K562 (cell line): ENCODE measurements around the gene CCNI. TPM values are rescaled to one million over a fixed set of nuclear protein-coding genes. Genes with fewer than 3 reads are reported as not detected.

ENCODE experiments used
- CREB3L1 ChIP-seq: fragments of 450-650 bp; IDR thresholded peaks from 2 replicates; pipeline ENCODE4 v1.6.1; 2014; ENCODE audit warnings: low read depth, mild to moderate bottlenecking, moderate library complexity, borderline replicate concordance
- CREM ChIP-seq: IDR thresholded peaks from 2 replicates; pipeline ENCODE4 v1.6.1; 2014; ENCODE audit warnings: antibody characterized with exemption, low read depth
- DACH1 ChIP-seq: fragments of 450-650 bp; IDR thresholded peaks from 2 replicates; pipeline ENCODE4 v1.6.1; 2018; ENCODE audit not compliant: partially characterized antibody
- DLX4 ChIP-seq: fragments of 250-450 bp; sonication (Bioruptor Pico); IDR thresholded peaks from 2 replicates; pipeline ENCODE4 v1.6.1; 2021; ENCODE audit warnings: mild to moderate bottlenecking
- HDGF ChIP-seq: fragments of 450-650 bp; IDR thresholded peaks from 2 replicates; pipeline ENCODE4 v1.6.1; 2016
- KDM2B ChIP-seq: fragments of 250-450 bp; sonication (Bioruptor Pico); IDR thresholded peaks from 2 replicates; pipeline ENCODE4 v1.8.0; 2021; ENCODE audit warnings: mild to moderate bottlenecking, moderate library complexity
- MTA3 ChIP-seq: fragments of 450-650 bp; formaldehyde crosslinking; IDR thresholded peaks from 2 replicates; pipeline ENCODE4 v1.6.1; 2017; ENCODE audit warnings: mild to moderate bottlenecking, borderline replicate concordance
- TBL1XR1 ChIP-seq, 2 experiments: IDR thresholded peaks; 2 replicates each; pipeline ENCODE4 v1.6.1; 2012; ENCODE audit warnings: improper control_type of control experiment in 2 of 2, low read length in 2 of 2, mild to moderate bottlenecking in 1 of 2
- TEAD2 ChIP-seq: fragments of 450-650 bp; IDR thresholded peaks from 2 replicates; pipeline ENCODE4 v1.6.1; 2016; ENCODE audit warnings: missing genetic modification characterization, control low read depth, missing compliant biosample characterization
- THRAP3 ChIP-seq: fragments of 450-650 bp; IDR thresholded peaks from 2 replicates; pipeline ENCODE4 v1.6.1; 2016; ENCODE audit warnings: mild to moderate bottlenecking, inconsistent platforms, borderline replicate concordance
- ZNF717 ChIP-seq: fragments of 250-450 bp; sonication (Bioruptor Pico); IDR thresholded peaks from 2 replicates; pipeline ENCODE4 v1.5.0; 2021
- polyA plus RNA-seq, 8 experiments: library from polyadenylated mRNA; depleted of rRNA in 4 of 8; stranded (reverse) in 5 of 8; unstranded in 3 of 8; fragments of >200 nt; fragmentation: Nextera tagmentation in 2 of 8; fragmentation: Illumina TruSeq in 1 of 8; extraction: Ambion mirVana in 2 of 8; extraction: Trizol in 1 of 8; gene quantifications; 2 replicates each; pipeline versions ENCODE4 v1.2.1 to v1.2.3, GENCODE V29; 2011 to 2014; ENCODE audit warnings: inconsistent platforms in 1 of 8, missing spikeins in 1 of 8
- total RNA-seq, 7 experiments: library from RNA; depleted of rRNA in 6 of 7; stranded (reverse); fragments of >200 nt in 6 of 7; fragmentation: Illumina TruSeq in 2 of 7; extraction: Trizol in 2 of 7; gene quantifications; 2 replicates each; pipeline versions ENCODE4 v1.2.1 to v1.2.3, GENCODE V29; 2011 to 2021; ENCODE audit warnings: low replicate concordance in 1 of 7
- TF ChIP-seq, protein P1 (sequence below): sonication (generic); formaldehyde crosslinking; IDR thresholded peaks from 2 replicates; pipeline ENCODE4 v1.8.0; 2022; ENCODE audit warnings: missing genetic modification reagents, mild to moderate bottlenecking, moderate library complexity, borderline replicate concordance
- TF ChIP-seq, protein P2 (sequence below): sonication (generic); IDR thresholded peaks from 2 replicates; pipeline ENCODE4 v1.6.1; 2016
- TF ChIP-seq, protein P3 (sequence below), 2 experiments: fragments of 450-650 bp; formaldehyde crosslinking in 1 of 2; IDR thresholded peaks; 2 replicates each; pipeline versions ENCODE4 v1.4.0 to v1.6.1; 2014 to 2020; ENCODE audit warnings: mild to moderate bottlenecking in 2 of 2, borderline replicate concordance in 1 of 2, low read depth in 1 of 2

Gene CCNI
- total and polyA plus RNA-seq, 9 of the 15 experiments (the other 6 are each of a cell fraction or from before 2014, with no cell fraction given) = 43.3 to 159 (median 98.5) TPM

DNA sequence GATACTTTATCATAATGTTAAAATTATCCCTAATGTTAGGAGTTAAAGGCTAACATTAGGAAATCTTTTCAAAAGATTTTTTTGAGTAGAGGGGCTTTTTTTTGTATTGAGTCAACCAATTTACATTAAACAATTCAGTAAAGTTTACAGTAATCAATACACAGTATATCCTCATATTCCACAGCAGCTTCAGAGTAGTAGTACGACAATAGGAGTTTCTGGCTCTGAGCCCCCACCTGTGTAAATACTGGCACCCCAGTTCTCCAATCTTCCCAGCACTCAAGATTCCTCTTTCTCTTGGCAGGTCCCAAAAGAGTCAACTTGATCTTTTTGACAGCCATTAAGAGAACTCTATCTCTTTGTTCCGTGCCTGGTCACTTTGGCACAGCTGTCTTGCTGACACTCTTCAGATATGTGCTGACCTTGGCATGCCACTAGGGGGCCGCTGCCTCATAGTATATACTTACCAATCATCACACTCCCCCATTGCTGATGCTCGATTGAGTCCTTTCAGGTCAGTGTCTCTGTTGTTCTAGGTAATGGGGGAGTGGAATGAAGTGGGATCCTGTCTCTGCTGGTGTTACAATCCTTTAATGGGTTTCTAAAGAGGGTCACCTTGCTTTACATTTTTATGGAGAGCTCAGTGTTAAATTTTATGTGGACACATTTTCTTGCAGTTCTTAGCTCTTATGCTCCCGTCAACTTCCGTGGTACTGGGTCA, 19.5 kb upstream of the CCNI start (continued):
- no peak for TF ChIP-seq KDM2B (CRISPR knock-in tag)
- no peak for TF ChIP-seq CREB3L1
- TF ChIP-seq DLX4 (CRISPR knock-in tag) = no peak
- TF ChIP-seq, protein P1, sequence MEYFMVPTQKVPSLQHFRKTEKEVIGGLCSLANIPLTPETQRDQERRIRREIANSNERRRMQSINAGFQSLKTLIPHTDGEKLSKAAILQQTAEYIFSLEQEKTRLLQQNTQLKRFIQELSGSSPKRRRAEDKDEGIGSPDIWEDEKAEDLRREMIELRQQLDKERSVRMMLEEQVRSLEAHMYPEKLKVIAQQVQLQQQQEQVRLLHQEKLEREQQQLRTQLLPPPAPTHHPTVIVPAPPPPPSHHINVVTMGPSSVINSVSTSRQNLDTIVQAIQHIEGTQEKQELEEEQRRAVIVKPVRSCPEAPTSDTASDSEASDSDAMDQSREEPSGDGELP (CRISPR knock-in tag) = 0 out of 2 replicates have a peak, but pooled peaks have one; percentile 25
- TF ChIP-seq TBL1XR1 (IDR thresholded peaks at IDR 0.05; ENCODE audit: low read length in 2 of 2) = no peak
- no peak for TF ChIP-seq ZNF717 (CRISPR knock-in tag)
- TF ChIP-seq, protein P2, sequence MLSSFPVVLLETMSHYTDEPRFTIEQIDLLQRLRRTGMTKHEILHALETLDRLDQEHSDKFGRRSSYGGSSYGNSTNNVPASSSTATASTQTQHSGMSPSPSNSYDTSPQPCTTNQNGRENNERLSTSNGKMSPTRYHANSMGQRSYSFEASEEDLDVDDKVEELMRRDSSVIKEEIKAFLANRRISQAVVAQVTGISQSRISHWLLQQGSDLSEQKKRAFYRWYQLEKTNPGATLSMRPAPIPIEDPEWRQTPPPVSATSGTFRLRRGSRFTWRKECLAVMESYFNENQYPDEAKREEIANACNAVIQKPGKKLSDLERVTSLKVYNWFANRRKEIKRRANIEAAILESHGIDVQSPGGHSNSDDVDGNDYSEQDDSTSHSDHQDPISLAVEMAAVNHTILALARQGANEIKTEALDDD = 0 out of 2 replicates have a peak, but pooled peaks have one; percentile 19
- no peak for TF ChIP-seq HDGF
- TF ChIP-seq CREM = peak; percentile 50; the same call in 1 of the 2 replicates
- TF ChIP-seq, protein P3, sequence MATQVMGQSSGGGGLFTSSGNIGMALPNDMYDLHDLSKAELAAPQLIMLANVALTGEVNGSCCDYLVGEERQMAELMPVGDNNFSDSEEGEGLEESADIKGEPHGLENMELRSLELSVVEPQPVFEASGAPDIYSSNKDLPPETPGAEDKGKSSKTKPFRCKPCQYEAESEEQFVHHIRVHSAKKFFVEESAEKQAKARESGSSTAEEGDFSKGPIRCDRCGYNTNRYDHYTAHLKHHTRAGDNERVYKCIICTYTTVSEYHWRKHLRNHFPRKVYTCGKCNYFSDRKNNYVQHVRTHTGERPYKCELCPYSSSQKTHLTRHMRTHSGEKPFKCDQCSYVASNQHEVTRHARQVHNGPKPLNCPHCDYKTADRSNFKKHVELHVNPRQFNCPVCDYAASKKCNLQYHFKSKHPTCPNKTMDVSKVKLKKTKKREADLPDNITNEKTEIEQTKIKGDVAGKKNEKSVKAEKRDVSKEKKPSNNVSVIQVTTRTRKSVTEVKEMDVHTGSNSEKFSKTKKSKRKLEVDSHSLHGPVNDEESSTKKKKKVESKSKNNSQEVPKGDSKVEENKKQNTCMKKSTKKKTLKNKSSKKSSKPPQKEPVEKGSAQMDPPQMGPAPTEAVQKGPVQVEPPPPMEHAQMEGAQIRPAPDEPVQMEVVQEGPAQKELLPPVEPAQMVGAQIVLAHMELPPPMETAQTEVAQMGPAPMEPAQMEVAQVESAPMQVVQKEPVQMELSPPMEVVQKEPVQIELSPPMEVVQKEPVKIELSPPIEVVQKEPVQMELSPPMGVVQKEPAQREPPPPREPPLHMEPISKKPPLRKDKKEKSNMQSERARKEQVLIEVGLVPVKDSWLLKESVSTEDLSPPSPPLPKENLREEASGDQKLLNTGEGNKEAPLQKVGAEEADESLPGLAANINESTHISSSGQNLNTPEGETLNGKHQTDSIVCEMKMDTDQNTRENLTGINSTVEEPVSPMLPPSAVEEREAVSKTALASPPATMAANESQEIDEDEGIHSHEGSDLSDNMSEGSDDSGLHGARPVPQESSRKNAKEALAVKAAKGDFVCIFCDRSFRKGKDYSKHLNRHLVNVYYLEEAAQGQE (IDR thresholded peaks at IDR 0.05; ENCODE audit: borderline replicate concordance) = peak; percentile 58; the same call in 1 of the 2 replicates
- TF ChIP-seq, protein P3 (CRISPR knock-in tag; IDR thresholded peaks at IDR 0.05; ENCODE audit: low read depth) = no peak
- TF ChIP-seq TEAD2 (tag) = no peak
- no peak for TF ChIP-seq THRAP3
- 0 out of 2 replicates have a peak, but pooled peaks have one; percentile 24 for TF ChIP-seq MTA3
- no peak for TF ChIP-seq DACH1
